Spinal cord (tissue), 10 donors: ENCODE measurements around the gene ELAVL3. TPM values are rescaled to one million over a fixed set of nuclear protein-coding genes. Genes with fewer than 3 reads are reported as not detected.
A peak's percentile ranks its signal among the peaks of the same experiment; 100 is the strongest.

Experiments
- DNase-seq, 6 donors: peaks; one replicate each; pipeline versions ENCODE4 v3.0.0 to v3.0.0-alpha.2; 2013 to 2015; ENCODE audit warnings: low spot score in 6 of 6, low read depth in 4 of 6
- H3K27ac ChIP-seq: one replicate; pipeline ENCODE4 v1.5.1; 2013; ENCODE audit warnings: low read depth, low read length, control low read depth
- H3K27me3 ChIP-seq: one replicate; pipeline ENCODE4 v1.6.1; 2013; ENCODE audit warnings: low read length; ENCODE audit not compliant: control insufficient read depth, insufficient read depth
- H3K36me3 ChIP-seq: one replicate; pipeline ENCODE4 v1.6.1; 2013; ENCODE audit warnings: low read length; ENCODE audit not compliant: control insufficient read depth, insufficient read depth
- H3K4me1 ChIP-seq: one replicate; pipeline ENCODE4 v1.6.1; 2013; ENCODE audit warnings: low read length; ENCODE audit not compliant: control insufficient read depth, insufficient read depth
- H3K4me3 ChIP-seq: one replicate; pipeline ENCODE4 v1.5.1; 2013; ENCODE audit warnings: low read depth, low read length, control low read depth
- H3K9me3 ChIP-seq: one replicate; pipeline ENCODE4 v1.6.1; 2013; ENCODE audit warnings: low read length; ENCODE audit not compliant: control insufficient read depth, insufficient read depth
- WGBS: methylation state at CpG from one replicate; pipeline ENCODE4 v1.1.5; 2013; ENCODE audit warnings: missing lambda C conversion rate; ENCODE audit not compliant: insufficient coverage; 5-methylcytosine and 5-hydroxymethylcytosine counted together
- polyA plus RNA-seq, 2 donors: library from polyadenylated mRNA; unstranded; fragments of 120-200 nt; gene quantifications; one replicate each; pipeline ENCODE4 v1.2.1, GENCODE V29; 2013; ENCODE audit not compliant: insufficient read length in 2 of 2
- total RNA-seq, 2 donors: library from RNA; depleted of rRNA in 1 of 2; stranded (reverse); fragments of 120-200 nt in 1 of 2; fragments of >200 nt in 1 of 2; gene quantifications; one replicate each; pipeline versions ENCODE4 v1.2.3 to v1.2.4, GENCODE V29; 2013 to 2014
- donor health status: healthy.

ELAVL3 gene
- total and polyA plus RNA-seq, 4 donors, result 25.8 to 153 (median 108) TPM

DNA sequence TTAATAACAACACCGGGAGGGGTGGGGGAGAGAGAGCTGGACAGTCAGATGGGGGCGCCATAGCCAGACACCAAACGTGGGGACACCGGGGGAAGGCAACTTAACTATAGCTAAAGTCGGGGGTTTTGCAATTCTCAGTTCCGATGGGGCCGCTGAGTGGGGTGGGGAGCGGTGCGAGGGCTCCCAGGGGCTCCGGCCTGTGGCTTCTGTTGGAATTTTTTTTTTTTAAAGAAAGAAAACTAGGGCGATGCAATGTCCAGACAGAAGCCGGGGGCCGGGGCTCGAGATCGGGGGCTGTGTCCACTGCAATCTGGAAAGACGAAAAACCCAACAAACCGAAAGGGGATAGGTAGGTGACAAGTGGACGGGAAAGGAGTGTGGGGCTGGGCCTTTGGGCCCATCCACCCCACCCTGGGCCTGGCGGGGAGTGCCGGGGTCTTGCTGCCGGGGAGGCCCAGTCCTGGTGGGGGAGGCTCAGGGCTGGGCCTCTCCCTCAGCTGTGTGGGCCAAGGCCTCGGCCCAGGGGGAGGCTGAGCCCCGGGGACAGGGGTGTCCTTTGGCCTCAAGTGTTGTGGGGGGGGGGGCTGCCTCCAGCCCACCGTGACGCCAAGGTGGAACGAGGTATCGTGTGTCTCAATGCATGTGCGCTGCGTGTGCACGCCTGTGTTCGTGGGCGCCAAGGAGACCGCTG, 28.1 kb downstream of the ELAVL3 start:
- Histone ChIP-seq H3K4me1 (peaks cover 26% of the 10 kb centered on the region), H3K27ac (no peak overlapping the region), H3K9me3 (no peaks in the 10 kb centered on the region), H3K27me3 (no peaks in the 10 kb centered on the region), H3K36me3 (peaks cover 85% of the 10 kb centered on the region), H3K4me3 (no peak overlapping the region)
- WGBS, result 76% methylated on average over 29 of the region's 33 CpGs
- no peak for DNase-seq

DNA sequence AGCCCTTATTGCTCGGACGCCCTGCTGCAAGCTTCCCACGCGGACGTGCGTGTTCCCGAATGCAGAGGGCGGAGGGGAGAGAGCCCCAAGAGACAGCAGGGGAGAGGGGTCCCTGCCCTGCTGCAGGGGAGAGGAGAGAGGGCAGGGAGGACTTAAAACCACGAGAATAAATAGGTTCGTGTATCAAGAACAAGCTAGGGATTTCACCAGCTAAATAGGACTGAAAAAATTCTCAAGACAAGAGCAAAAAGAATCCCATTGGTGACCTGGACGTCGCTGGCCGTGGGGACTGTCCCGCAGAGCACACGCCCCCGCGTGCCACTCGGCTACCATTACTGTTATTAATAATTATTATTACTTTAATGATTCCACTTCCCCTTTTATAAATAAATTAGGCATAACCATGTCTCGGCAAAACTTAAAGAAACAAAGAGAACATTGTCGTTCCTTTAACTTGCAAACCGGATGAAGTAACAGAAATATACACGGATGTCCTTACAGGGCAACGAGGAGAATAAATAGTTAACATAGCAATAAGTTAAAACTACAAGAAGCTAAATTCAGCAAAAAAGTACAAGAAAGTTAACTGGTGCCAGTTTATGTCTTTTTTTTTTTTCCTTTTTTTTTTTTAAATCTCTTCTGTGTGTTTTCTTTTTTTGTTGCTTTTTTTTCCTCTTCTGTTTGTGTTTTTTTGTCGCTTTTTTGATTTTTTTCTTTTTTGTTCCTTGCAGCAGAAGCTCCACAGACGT, 28.8 kb downstream of the ELAVL3 start:
- H3K4me1 ChIP-seq, result peaks cover 20% of the 10 kb centered on the region
- peak in 2 of 6 donors; percentile 27 to 40 for DNase-seq
- H3K27ac ChIP-seq, result peak overlapping the region; percentile 22
- no peaks in the 10 kb centered on the region for H3K9me3 ChIP-seq
- no peak overlapping the region for H3K4me3 ChIP-seq
- H3K36me3 ChIP-seq, result peaks cover 85% of the 10 kb centered on the region
- 12% methylated on average over 8 of the region's 25 CpGs for WGBS
- no peaks in the 10 kb centered on the region for H3K27me3 ChIP-seq

DNA sequence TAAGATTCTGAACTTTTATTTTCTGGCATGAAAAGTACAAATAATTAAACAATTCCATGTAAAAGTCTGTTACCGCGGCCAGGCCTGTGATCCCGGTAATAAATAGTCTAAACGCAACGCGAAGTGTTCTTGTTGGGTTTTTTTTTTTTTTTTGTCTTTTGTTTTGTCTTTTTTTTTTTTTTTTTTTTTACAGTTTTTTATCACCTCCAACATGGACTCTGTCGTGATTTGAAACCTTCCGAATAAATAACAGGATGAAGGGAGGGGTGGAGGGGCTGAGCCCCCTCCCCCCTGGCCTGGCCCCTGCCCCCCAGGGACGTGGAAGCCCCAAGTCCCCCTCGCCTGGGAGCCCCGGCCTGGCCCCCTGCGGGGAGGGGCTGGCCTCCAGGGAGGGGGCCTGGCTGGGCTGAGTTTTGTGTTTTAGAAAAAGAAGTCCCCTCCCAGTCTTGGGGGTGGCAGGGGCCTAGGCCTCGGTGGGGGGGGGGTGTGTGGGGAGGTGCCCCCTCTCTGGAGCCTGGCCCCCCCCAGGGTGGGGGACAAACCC, 29.4 kb downstream of the ELAVL3 start:
- Histone ChIP-seq H3K27ac (peak overlapping the region; percentile 22), H3K36me3 (peaks cover 85% of the 10 kb centered on the region)

DNA sequence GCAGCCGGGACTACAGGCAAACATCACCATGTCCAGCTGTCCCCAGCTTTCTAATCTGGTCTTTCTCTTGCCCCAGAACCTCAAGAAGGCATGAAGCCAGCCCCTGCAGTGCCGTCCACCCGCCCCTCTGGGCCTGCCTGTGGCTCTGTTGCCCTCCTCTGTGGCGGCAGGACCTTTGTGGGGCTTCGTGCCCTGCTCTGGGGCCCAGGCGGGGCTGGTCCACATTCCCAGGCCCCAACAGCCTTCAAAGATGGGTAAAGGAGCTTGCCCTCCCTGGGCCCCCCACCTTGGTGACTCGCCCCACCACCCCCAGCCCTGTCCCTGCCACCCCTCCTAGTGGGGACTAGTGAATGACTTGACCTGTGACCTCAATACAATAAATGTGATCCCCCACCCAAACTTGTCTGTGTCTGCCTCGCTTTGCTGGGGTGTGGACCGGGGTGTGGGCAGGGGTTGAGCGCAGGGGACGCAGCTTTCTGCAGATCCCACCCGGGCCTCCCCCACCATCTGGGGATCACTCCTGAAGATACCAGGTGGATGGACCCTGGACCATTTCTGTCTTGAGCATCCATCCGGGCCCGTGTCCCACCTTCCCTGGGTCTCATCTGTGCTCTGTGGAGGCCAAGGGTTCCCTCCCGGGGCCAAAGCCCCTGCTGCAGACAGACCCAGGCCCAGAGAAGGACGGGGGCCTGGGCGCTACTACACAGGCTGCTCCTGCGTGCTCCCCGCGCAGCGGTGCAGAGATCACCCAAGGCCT, 30.1 kb downstream of the ELAVL3 start:
- no peak overlapping the region for H3K27ac ChIP-seq
- peaks cover 86% of the 10 kb centered on the region for H3K36me3 ChIP-seq
- H3K4me1 ChIP-seq, result peaks cover 28% of the 10 kb centered on the region
- WGBS, result 78% methylated on average over 14 of the region's 21 CpGs
- H3K27me3 ChIP-seq, result no peaks in the 10 kb centered on the region
- H3K9me3 ChIP-seq, result no peaks in the 10 kb centered on the region
- no peak overlapping the region for H3K4me3 ChIP-seq
- no peak for DNase-seq

More for the DNA sequence above, 29.4 kb downstream of the ELAVL3 start:
- Histone ChIP-seq H3K4me1 (peaks cover 24% of the 10 kb centered on the region), H3K27me3 (no peaks in the 10 kb centered on the region), H3K4me3 (no peak overlapping the region), H3K9me3 (no peaks in the 10 kb centered on the region)
- no peak for DNase-seq
- WGBS, result no CpG with 5 or more reads among the region's 13 CpGs

DNA sequence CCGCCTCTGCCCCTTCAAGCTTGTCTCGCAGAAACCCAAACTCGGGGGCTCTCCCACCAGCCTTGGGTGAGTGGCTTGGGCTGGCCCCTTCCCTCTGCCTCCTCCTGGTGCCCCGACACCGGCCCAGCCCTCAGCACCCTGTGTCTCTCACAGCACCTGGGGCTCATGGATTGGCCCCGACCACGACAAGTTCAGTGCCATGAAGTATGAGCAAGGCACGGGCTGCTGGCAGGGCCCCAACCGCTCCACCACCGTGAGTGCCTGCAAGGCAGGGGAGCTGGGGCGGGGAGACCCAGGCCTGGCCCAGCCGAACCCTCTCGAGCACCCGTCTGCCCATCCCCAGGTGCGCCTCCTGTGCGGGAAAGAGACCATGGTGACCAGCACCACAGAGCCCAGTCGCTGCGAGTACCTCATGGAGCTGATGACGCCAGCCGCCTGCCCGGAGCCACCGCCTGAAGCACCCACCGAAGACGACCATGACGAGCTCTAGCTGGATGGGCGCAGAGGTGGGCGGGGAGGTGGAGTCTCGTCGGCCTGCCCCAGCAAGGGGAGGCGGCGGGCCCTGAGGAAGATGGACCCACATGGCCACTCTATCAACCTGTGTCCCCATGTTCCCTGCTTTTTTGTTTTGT, 31.8 kb downstream of the ELAVL3 start:
- peaks cover 28% of the 10 kb centered on the region for H3K4me1 ChIP-seq
- no peak overlapping the region for H3K4me3 ChIP-seq
- H3K36me3 ChIP-seq, result peaks cover 90% of the 10 kb centered on the region
- no peaks in the 10 kb centered on the region for H3K27me3 ChIP-seq
- no peak for DNase-seq
- H3K27ac ChIP-seq, result no peak overlapping the region
- H3K9me3 ChIP-seq, result no peaks in the 10 kb centered on the region
- 92% methylated on average over 31 of the region's 31 CpGs for WGBS

DNA sequence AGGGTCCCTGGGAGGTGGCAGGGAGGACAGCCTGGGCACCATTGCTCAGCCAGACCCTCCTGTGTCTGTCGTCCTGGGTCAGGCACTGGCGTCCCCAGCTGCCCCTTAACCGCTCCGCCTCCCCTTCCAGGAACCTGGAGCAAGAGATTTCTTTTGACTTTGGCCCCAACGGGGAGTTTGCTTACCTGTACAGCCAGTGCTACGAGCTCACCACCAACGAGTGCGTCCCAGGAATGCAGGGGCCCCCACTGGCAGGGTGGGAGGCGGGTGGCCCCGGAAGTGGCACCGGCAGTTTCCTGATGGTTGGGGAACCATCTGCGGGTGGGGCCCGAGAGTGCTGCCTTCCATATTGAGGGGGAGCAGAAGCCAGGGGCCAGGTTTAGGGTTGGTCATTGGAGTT, 32.4 kb downstream of the ELAVL3 start:
- DNase-seq, result no peak
- H3K27me3 ChIP-seq, result no peaks in the 10 kb centered on the region
- no peaks in the 10 kb centered on the region for H3K9me3 ChIP-seq
- H3K36me3 ChIP-seq, result peaks cover 89% of the 10 kb centered on the region
- WGBS, result 94% methylated on average over 12 of the region's 13 CpGs
- H3K27ac ChIP-seq, result no peak overlapping the region
- H3K4me1 ChIP-seq, result peaks cover 28% of the 10 kb centered on the region
- H3K4me3 ChIP-seq, result no peak overlapping the region

DNA sequence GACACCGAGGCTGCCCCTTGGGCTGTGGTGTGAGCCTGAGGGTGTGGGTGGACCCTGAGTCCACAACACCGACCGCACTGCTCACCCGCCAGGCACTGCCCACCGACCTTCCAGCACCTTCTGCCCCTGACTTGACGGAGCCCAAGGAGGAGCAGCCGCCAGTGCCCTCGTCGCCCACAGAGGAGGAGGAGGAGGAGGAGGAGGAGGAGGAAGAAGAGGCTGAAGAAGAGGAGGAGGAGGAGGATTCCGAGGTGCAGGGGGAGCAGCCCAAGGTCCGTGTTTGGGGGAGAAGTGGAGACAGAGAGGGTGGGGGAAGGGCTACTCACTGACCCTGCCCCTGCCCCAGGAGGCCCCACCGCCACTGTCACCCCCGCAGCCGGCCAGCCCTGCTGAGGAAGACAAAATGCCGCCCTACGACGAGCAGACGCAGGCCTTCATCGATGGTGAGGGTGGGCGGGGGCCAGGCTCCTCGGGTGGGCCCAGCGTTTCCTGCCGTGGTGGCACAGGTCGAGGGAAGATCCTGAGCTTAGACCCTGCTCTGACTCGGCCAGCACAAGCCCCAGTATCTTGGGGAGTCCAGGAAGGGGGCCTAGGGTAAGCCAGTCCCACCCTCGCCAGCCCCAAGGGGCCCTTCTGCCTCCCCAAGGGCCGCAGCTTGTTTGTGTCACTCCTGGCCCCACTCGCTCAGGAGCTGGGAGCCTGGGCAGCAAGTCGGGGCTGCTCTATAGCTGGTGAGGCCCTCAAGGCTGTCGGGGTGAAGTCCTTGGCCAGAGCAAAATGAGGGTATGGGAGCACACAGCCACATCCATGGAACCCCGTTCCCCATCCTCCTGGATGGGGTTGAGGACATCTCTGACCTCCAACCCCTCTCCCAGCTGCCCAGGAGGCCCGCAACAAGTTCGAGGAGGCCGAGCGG, 33.2 kb downstream of the ELAVL3 start:
- Histone ChIP-seq H3K27ac (no peak overlapping the region), H3K4me3 (no peak overlapping the region), H3K4me1 (peaks cover 23% of the 10 kb centered on the region), H3K36me3 (peaks cover 89% of the 10 kb centered on the region), H3K9me3 (no peaks in the 10 kb centered on the region), H3K27me3 (no peaks in the 10 kb centered on the region)
- no peak for DNase-seq
- 90% methylated on average over 31 of the region's 35 CpGs for WGBS

DNA sequence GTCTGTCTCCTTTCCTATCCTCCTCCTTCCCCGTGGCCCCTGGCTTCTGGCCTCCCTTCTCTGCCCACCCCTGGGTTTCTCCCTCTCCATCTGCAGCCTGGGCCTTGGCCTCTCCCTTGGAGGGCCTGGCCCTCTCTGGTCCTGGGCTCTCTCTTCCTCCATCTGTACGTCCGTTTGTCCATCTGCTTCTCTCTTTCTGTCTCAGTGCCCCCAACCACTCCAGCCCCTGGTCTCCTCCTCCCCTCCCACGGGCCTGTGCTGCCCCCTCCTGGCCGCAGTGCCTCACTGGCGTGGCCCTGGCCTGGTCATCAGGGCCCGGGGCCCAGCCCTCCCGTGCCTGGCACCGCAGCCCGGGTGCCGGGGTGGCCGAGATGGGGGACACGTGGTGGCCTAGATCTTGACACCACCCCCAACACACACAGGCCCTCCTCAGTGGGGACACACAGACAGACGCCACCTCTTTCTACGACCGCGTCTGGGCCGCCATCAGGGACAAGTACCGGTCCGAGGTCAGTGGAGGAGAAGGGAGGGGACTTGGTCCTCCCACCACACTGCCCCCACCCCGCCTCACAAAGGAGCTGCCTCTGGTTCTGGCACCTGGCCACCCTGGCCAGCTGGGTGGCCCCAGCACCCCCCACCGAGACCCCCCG, 34.1 kb downstream of the ELAVL3 start:
- DNase-seq, result peak in 3 of 6 donors; percentile 14 to 67 (median 52)
- Histone ChIP-seq H3K27me3 (no peaks in the 10 kb centered on the region), H3K9me3 (no peaks in the 10 kb centered on the region), H3K36me3 (peaks cover 92% of the 10 kb centered on the region), H3K27ac (no peak overlapping the region), H3K4me1 (peaks cover 17% of the 10 kb centered on the region), H3K4me3 (no peak overlapping the region)
- 53% methylated on average over 15 of the region's 23 CpGs for WGBS
